Left hindlimb (tissue), 1 donor: ENCODE results near the gene TGFB3.
"Not testable (repeated sequence)": the region's sequence is repeated elsewhere in the genome, so short reads cannot be mapped to it uniquely, and the experiment has no call there.

Experiments used
- DNase-seq: peaks from one replicate; pipeline ENCODE4 v3.0.0-alpha.2; 2018

Gene TGFB3

DNA sequence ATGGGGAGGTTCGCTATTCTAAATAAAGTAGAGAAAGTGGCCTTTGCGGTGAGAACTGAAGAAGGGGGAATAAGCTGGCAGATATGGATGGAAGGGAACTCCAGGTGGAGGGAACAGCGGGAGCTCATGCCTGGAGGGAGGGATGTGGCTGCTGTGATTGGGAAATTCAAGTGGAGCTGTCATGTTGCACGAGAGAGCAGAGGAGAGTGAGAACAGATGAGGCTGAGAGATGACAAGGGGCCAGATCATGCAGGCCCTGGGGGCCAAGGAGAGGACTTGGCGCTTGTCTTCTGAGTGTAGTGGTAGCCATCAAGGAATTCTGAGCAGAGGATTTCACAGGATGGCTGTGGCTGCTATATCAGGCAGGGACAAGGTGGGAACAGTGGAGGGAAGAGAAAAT lies 35.0 kb downstream of the TGFB3 start:
- DNase-seq, result no peak

DNA sequence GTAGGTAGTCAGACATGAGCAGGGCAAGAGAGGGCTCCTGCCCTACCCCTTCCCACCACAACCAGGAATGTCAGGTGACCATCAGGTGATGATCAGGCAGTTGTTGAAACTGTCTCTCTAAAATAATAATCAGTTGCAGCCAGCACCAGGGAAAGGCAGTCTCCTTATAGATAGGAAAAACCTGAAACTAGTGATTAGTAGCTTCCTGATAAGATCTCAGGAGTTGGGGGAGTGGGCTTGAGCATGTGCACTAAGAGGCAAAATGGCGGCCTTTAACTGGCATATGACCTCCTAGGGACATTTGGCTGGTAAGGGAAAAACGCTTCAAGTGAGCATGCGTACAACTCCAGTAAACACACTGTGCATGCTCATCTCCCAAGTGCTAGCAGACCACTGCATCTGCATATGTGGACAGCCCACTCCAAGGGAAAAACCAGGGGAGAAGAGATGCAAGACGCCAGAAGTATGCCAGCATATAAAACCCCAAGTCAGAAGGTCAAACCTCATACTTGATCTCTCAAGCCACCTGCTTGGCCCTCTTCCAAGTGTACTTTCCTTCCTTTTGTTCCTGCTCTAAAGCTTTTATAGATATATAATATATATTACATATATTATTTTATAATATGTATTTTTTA lies 37.1 kb downstream of the TGFB3 start:
- DNase-seq, result no peak

DNA sequence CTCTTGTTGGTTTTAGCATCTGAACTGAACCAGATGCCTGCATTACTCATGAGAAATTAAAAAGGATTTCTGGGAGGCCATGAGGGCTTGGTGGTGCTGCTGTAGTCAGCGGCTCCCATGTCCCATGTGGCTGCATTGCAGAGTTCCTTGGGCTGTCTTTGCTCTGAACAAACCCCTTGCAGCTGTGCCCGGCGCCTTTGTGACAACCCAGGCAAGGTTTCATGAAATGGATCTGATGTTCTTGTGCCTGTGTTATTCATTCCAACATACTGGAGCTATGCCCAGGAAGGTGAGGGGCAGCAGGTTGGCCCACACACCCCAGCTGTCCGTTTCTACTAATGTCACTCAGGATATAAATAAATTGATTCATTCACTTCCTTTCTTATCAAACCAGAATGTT lies 40.8 kb downstream of the TGFB3 start:
- DNase-seq, result no peak

DNA sequence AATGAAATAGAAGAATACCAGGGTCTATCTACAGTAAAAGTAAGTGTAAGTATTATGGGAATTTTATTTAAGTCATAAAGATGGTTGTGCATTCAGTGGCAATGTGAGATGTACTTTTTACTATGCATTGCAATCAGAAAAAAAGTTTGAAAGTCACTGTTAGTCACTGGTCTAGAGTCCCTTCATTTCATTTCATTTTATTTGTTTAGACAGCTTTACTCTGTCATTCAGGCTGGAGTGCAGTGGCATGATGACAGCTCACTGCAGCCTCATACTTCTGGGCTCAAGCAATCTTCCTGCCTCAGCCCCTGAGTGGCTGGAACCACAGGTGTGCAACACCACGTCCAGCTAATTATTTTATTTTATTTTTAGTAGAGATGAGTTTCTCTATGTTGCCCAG lies 42.6 kb downstream of the TGFB3 start:
- DNase-seq, result no peak

DNA sequence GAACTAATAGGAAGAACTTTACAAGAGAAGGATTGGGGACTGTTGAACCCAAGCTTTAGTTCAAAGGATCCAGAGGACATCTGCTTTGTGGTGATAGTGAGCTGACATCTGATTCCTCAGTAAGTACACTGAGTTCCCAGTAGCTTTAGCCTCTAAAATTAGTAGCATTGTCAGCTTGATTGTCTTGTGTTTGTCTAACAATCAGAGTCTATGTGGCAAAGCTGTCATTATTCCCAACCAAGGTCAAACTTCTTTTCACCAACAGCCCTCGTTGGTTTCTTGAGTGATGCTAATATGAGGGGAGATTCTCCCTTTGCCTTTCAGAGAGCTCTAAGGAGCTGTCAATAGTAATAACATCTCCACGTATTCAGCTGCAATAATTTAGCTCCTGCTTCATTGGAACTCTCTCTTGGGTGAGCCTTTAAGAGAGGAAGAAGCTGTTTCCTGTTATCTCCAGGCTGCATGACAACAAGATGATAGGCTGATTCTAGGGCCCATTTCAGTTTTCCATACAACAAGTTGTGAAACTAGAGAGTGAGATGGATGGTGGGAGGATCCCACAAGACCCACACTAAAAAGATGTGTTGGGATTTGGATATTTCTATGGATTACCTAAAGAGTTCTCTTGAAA lies 46.7 kb downstream of the TGFB3 start:
- DNase-seq, result no peak

DNA sequence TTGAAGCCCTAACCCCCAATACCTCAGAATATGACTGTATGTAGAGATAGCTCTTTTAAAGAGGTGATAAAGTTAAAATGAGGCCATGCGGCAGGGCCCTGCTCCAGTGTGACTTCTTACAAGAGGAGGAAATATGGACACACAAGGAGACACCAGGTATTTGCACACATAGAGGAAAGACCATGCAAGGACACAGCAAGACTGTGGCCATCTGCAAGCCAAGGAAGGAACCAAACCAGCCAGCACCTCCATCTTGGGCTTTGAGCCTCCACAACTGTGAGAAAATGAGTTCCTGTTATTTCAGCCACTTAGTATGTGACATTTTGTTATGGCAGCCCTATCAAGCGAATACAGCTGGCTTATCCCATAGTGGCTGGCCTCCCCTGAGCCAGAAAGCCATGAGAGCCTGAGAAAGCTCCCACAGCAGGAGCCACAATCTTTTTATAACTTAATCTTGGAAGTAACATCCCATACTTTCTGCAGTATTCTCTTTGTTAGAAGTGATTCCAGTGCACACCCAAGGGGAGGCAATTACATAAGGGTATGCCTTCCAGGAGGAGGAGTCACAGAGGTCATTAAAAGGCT lies 48.0 kb downstream of the TGFB3 start:
- no peak for DNase-seq

DNA sequence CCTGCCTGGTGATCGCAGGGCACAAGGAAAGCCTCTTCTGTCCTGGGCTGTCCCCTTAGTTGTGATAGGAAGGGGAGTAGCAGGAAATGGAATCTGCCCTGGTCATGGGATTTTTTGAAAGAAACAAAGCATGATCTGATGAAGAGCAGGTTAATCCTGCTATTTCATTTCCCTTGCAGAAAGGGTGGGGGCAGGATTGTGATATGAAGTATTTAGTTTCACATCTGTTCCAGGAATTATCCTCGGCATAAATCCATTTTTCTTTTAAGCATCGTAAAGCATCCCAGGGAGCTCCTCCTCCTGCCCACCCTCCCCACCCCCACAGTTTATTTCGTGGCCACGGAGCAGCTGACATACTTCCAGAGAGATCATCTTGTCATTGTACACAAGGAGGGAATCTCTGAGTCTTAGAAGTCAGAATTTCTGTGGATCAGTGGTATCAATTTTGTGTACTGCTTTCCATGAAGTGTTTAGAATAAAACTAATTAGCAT lies 53.1 kb downstream of the TGFB3 start:
- no peak for DNase-seq

DNA sequence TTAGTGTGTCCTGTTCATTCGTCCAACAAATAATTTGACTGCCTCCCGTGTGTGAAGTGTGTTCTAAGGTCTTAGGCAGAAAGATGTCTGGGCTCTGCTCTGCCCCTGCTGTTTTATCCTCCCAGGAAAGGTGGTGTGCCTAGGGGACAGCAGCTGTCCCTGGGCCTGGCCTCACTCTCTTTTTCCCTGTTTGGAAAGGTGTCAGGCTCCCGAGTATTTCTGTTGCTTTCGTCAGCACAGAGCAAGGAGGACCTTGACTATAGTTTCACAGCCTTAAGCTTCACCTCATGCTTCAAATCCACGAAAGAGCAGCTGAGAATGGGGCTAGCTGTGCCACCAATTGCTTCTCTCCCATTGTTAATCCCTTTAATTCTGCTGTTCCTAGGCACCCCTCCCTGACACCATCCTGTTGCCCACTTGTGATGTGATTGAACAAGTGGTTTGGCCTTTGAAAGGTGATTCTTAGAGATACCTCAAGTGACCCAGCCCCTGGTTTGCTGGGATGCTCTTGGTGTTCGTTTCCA lies 54.2 kb downstream of the TGFB3 start:
- DNase-seq, result no peak

DNA sequence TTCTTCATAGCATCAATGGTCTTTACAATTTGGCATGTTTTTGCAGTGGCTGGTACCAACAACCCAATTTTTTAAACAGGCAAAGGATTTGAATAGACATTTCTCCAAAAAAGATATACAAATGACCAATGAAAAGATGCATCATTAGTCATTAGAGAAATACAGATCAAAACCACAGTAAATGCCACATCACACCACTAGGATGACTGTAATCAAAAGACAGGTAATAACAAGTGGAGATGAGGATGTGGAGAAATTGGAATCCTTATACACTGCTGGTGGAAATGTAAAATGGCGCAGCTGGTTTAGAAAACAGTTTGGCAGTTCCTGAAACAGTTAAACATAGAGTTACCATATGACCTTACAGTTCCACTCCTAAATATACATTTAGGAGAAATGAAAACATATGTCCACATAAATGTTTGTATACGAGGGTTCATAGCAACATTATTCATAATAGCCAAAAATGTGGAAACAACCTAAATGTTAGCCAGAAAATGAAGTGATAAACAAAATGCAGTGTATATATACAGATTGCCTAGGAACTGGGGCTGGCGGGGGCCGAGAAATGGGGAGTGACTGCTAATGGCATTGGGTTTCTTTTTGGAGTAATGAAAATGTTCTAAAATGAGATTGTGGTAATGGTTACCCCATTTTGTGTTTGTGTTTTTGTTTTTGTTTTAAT lies 55.2 kb downstream of the TGFB3 start:
- DNase-seq, result no peak

DNA sequence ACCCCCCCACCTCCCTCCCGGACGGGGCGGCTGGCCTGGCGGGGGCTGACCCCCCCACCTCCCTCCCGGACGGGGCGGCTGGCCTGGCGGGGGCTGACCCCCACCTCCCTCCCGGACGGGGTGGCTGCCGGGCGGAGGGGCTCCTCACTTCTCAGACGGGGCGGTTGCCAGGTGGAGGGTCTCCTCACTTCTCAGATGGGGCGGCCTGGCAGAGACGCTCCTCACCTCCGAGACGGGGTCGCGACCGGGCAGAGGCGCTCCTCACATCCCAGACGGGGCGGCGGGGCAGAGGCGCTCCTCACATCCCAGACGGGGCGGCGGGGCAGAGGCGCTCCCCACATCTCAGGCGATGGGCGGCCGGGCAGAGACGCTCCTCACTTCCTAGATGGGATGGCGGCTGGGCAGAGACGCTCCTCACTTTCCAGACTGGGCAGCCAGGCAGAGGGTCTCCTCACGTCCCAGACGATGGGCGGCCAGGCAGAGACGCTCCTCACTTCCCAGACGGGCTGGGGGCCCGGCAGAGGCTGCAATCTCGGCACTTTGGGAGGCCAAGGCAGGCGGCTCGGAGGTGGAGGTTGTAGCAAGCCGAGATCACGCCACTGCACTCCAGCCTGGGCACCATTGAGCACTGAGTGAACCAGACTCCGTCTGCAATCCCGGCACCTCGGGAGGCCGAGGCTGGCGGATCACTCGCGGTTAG lies 56.5 kb downstream of the TGFB3 start:
- DNase-seq, result not testable (repeated sequence)

DNA sequence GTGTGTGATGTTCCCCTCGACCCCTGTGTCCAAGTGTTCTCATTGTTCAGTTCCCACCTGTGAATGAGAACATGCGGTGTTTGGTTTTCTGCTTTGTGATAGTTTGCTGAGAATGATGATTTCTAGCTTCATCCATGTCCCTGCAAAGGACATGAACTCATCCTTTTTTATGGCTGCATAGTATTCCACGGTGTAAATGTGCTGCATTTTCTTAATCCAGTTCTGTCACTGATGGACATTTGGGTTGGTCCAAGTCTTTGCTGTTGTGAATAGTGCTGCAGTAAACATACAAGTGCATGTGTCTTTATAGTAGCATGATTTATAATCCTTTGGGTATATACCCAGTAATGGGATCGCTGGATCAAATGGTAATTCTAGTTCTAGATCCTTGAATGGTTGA lies 61.4 kb downstream of the TGFB3 start:
- not testable (repeated sequence) for DNase-seq

DNA sequence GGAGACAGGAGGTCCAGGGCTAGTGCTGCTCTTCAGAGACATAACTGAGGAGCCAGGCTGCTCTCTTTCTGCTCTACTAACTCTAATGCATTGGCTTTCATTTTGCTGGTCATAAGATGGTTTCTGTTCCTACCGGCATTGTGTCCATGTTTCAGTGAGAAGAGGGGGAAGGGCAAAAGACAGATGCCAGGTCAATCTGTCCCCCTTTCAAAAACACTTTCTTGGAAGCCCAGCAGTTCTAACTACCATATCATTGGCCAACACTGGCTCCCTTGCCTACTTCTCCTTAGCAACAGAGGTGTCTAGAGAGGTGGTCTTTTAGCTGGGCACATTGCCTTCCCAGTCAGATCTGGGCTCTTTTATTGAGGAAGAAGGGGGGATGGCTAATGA lies 63.9 kb downstream of the TGFB3 start:
- no peak for DNase-seq

DNA sequence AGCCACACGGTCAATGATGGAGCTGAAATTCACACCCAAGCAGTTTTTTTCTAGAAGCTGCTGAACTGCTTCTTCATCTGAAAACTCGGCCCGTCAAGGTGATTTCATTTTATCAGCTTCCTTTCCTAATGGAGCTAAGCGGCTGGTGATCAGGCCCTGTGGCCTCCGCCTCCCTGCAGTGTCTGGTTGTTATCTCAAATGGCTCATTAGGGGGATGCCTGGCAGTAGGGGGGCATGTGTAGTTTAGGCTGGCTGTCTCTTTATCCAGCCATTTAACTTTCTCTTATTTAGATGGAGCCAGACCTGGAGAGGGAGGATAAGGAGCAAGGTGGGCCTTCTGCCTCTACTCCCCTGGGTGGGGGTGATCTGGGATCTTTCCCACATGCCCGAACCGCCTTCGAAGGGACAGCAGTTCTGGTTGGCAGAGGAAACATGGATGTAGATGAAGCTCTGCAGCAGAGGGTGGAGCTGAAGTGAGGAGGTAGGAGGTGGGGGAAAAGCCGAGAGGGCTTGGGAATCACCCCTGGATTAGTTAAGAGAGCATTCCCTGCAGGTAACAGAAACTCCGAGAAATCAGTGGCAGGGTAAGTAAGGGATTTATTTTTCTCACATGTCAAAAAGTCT lies 64.4 kb downstream of the TGFB3 start:
- no peak for DNase-seq

DNA sequence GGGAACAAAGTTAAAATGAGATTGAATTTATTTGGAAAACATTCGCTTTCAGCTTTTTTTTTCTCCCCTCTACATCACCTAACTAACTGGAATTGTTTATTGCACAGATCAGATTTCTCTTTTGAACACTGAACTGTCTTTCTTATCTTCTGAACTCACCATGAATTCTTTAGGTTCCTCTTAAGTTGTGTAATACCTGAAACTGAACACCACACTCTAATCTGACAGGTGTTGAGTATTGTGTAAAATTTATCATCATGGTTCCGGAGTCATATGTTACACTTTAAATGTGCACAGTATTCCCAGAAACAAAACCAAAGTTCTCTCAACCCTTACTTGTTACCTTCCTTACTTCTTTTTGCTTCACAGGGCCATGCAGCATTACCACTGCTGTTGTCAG lies 66.8 kb downstream of the TGFB3 start:
- DNase-seq, result no peak

DNA sequence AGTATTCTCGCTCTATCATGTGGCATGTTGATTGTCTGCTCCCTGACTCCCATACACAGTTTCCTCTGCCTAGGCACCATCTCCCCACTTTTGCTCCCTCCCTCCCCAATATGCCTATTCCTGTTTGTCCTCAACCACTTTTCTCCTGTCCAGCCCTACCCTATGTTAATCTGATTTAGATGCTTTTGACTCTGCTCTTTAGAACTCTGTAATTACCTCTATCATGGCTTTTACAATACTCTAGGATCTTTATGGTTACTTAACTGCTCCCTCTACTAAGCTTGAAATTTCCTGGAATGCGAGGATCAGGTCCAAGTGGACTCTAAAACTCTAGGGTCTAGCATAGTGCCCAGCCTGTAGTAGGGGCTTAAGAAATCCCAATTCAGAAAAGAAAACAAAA lies 68.6 kb downstream of the TGFB3 start:
- no peak for DNase-seq

DNA sequence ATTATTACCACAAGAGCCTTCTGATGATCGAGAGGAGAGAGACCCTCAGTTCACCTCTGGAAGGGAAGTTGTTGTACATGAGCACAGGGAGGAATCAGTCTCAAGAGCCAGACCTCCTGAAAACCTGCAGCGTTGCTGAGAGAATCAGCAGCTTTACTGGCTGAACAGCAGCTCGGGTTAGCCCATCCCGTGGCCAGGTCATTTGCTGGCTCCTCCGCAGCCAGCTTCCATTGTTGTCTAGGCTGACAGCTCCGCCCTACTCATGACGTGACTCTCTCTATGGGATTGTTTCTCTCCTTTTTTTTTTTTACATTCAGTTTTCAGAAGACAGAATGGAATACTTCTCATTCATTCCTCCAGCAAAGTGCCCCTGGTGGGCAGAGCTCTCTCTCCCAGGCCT lies 69.9 kb downstream of the TGFB3 start:
- peak; percentile 59 for DNase-seq

DNA sequence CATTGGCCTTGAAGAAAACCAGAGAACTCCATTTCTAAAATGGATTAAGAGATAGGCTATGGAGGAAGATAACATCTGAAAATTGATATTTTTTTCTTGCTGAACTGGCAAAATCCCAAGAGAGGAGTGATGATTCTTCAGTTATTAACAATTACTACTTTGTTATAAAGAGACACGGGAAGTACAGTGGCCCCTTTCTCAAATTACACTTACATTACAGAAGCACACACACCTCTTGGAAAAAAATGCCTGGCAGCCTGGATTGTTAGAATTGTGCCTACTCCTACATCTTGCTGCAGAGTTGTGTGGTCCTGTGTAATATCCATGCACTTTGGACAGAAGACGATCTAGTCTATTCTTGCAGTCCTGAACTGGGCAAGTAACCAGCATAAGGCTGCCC lies 71.7 kb downstream of the TGFB3 start:
- no peak for DNase-seq

DNA sequence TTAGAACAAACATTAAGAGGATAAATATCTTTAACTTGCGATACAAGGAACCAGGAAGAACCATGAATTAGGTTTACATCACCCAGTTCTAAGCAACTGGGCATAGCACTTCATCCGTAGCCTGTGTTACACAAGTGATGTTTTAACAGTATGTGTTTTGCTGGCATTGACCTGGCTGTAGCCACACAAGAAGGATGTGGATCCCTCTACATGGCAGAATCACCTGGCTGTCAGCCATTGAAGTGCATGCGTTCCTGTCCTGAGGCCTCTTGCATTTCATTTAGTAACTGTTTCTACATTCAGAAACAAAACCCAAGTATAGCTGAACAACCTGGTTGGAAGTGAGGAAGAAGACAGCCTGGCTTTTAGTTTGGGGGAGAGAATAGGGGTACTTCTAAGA lies 72.2 kb downstream of the TGFB3 start:
- DNase-seq, result no peak
